Thymus (tissue), 11 donors: Measurements from ENCODE around the gene ATXN10. TPM values are rescaled to one million over a fixed set of nuclear protein-coding genes. Genes with fewer than 3 reads are reported as not detected.

ENCODE experiments used
- DNase-seq, 9 donors: peaks; one replicate each; pipeline ENCODE4 v3.0.0-alpha.2; 2013; ENCODE audit warnings: low spot score in 9 of 9, low read depth in 6 of 9, missing footprints in 1 of 9
- H3K27ac ChIP-seq, 2 donors: one replicate each; pipeline ENCODE4 v1.5.1; 2013; ENCODE audit warnings: control low read depth in 1 of 2, low read depth in 1 of 2, low read length in 1 of 2, mild to moderate bottlenecking in 1 of 2, moderate library complexity in 1 of 2
- H3K27me3 ChIP-seq, 2 donors: one replicate each; pipeline ENCODE4 v1.5.1; 2013; ENCODE audit warnings: low read length in 1 of 2; ENCODE audit not compliant: control insufficient read depth in 2 of 2, insufficient read depth in 1 of 2
- H3K36me3 ChIP-seq, 2 donors: one replicate each; pipeline ENCODE4 v1.5.1; 2013; ENCODE audit warnings: low read length in 1 of 2, mild to moderate bottlenecking in 1 of 2, moderate library complexity in 1 of 2; ENCODE audit not compliant: control insufficient read depth in 2 of 2, insufficient read depth in 2 of 2
- H3K4me1 ChIP-seq, 2 donors: one replicate each; pipeline ENCODE4 v1.5.1; 2013; ENCODE audit warnings: low read length in 2 of 2; ENCODE audit not compliant: control insufficient read depth in 2 of 2, insufficient read depth in 2 of 2
- H3K4me3 ChIP-seq, 2 donors: one replicate each; pipeline ENCODE4 v1.5.1; 2013; ENCODE audit warnings: low read length in 2 of 2, control low read depth in 1 of 2, mild to moderate bottlenecking in 1 of 2
- H3K9me3 ChIP-seq, 2 donors: one replicate each; pipeline ENCODE4 v1.5.1; 2013; ENCODE audit warnings: low read length in 1 of 2, mild to moderate bottlenecking in 1 of 2; ENCODE audit not compliant: control insufficient read depth in 2 of 2, insufficient read depth in 1 of 2
- WGBS: extraction: QIAGEN DNeasy Blood & Tissue Kit; methylation state at CpG from one replicate; pipeline ENCODE4 v1.1.7; 2013; 5-methylcytosine and 5-hydroxymethylcytosine counted together
- polyA plus RNA-seq: library from polyadenylated mRNA; stranded (reverse); fragments of 200-250 nt; gene quantifications from one replicate; pipeline ENCODE4 v1.2.3, GENCODE V29; 2013
- total RNA-seq: library from RNA; stranded (reverse); fragments of 120-200 nt; gene quantifications from one replicate; pipeline ENCODE4 v1.2.4, GENCODE V29; 2013
- donor health status: healthy.

ATXN10 gene
- total and polyA plus RNA-seq, 2 donors = 86.7 to 111 TPM

- Histone ChIP-seq H3K36me3 (no peaks in the 10 kb centered on the region), H3K4me3 (no peak overlapping the region), H3K27me3 (peaks cover 17 to 47% of the 10 kb centered on the region in 2 donors), H3K27ac (no peak overlapping the region), H3K4me1 (no peaks in the 10 kb centered on the region), H3K9me3 (peaks cover 0 to 10% of the 10 kb centered on the region in 2 donors)
- 97% methylated on average over 27 of the region's 27 CpGs for whole genome bisulfite sequencing
- DNase-seq = no peak
Measured at GRCh38 chr22:45888221-45889092, 216.8 kb downstream of the ATXN10 start.

- Histone ChIP-seq H3K9me3 (peaks cover 0 to 10% of the 10 kb centered on the region in 2 donors), H3K27me3 (peaks cover 17 to 46% of the 10 kb centered on the region in 2 donors), H3K4me3 (no peak overlapping the region), H3K36me3 (no peaks in the 10 kb centered on the region), H3K27ac (no peak overlapping the region), H3K4me1 (no peaks in the 10 kb centered on the region)
- no peak for DNase-seq
- 87% methylated on average over 10 of the region's 10 CpGs for WGBS
Measured at GRCh38 chr22:45889093-45889538, 217.5 kb downstream of the ATXN10 start.

- no peak for DNase-seq
- no peaks in the 10 kb centered on the region for H3K36me3 ChIP-seq
- peaks cover 0 to 10% of the 10 kb centered on the region in 2 donors for H3K9me3 ChIP-seq
- 40% methylated on average over 56 of the region's 56 CpGs for WGBS
- H3K4me3 ChIP-seq = no peak overlapping the region
- H3K27ac ChIP-seq = no peak overlapping the region
- H3K4me1 ChIP-seq = no peaks in the 10 kb centered on the region
- H3K27me3 ChIP-seq = peaks cover 17 to 46% of the 10 kb centered on the region in 2 donors
Measured at GRCh38 chr22:45889539-45890350, 218.1 kb downstream of the ATXN10 start.

GRCh38 chr22:45890351-45890635, 218.7 kb downstream of the ATXN10 start:
- H3K4me3 ChIP-seq = no peak overlapping the region
- no peaks in the 10 kb centered on the region for H3K36me3 ChIP-seq
- peaks cover 0 to 10% of the 10 kb centered on the region in 2 donors for H3K9me3 ChIP-seq
- peaks cover 17 to 46% of the 10 kb centered on the region in 2 donors for H3K27me3 ChIP-seq
- 98% methylated on average over 26 of the region's 26 CpGs for WGBS
- no peak for DNase-seq
- H3K27ac ChIP-seq = no peak overlapping the region
- H3K4me1 ChIP-seq = no peaks in the 10 kb centered on the region

GRCh38 chr22:45891021-45891421, 219.4 kb downstream of the ATXN10 start:
- H3K4me3 ChIP-seq = no peak overlapping the region
- no peak overlapping the region for H3K27ac ChIP-seq
- no peak for DNase-seq
- WGBS = 66% methylated on average over 37 of the region's 37 CpGs
- H3K27me3 ChIP-seq = peaks cover 17 to 48% of the 10 kb centered on the region in 2 donors
- no peaks in the 10 kb centered on the region for H3K36me3 ChIP-seq
- peaks cover 0 to 10% of the 10 kb centered on the region in 2 donors for H3K9me3 ChIP-seq
- H3K4me1 ChIP-seq = peaks cover 0 to 3% of the 10 kb centered on the region in 2 donors

GRCh38 chr22:45891471-45891995, 219.9 kb downstream of the ATXN10 start:
- Histone ChIP-seq H3K4me1 (peaks cover 0 to 5% of the 10 kb centered on the region in 2 donors), H3K4me3 (no peak overlapping the region), H3K9me3 (peaks cover 0 to 10% of the 10 kb centered on the region in 2 donors), H3K27ac (no peak overlapping the region), H3K36me3 (no peaks in the 10 kb centered on the region), H3K27me3 (peaks cover 17 to 49% of the 10 kb centered on the region in 2 donors)
- WGBS = 17% methylated on average over 25 of the region's 25 CpGs
- DNase-seq = no peak

- peaks cover 0 to 5% of the 10 kb centered on the region in 2 donors for H3K4me1 ChIP-seq
- WGBS = 69% methylated on average over 22 of the region's 22 CpGs
- H3K4me3 ChIP-seq = no peak overlapping the region
- H3K9me3 ChIP-seq = peaks cover 0 to 10% of the 10 kb centered on the region in 2 donors
- no peak overlapping the region for H3K27ac ChIP-seq
- H3K36me3 ChIP-seq = no peaks in the 10 kb centered on the region
- peaks cover 17 to 51% of the 10 kb centered on the region in 2 donors for H3K27me3 ChIP-seq
- no peak for DNase-seq
Measured at GRCh38 chr22:45891996-45892621, 220.5 kb downstream of the ATXN10 start.

- Histone ChIP-seq H3K27me3 (peaks cover 16 to 47% of the 10 kb centered on the region in 2 donors), H3K4me1 (peaks cover 0 to 5% of the 10 kb centered on the region in 2 donors), H3K27ac (no peak overlapping the region), H3K9me3 (peaks cover 0 to 10% of the 10 kb centered on the region in 2 donors), H3K36me3 (no peaks in the 10 kb centered on the region), H3K4me3 (no peak overlapping the region)
- no peak for DNase-seq
- WGBS = 85% methylated on average over 16 of the region's 16 CpGs
Measured at GRCh38 chr22:45892681-45893461, 221.2 kb downstream of the ATXN10 start.
